Esophagus squamous epithelium (tissue), 4 donors: ENCODE measurements around the gene NLGN1.

ENCODE experiments used
- POLR2A ChIP-seq, 4 donors: fragments of 450-650 bp; IDR thresholded peaks; one replicate each; pipeline ENCODE4 v1.6.1; 2017; ENCODE audit warnings: antibody characterized with exemption in 4 of 4, mild to moderate bottlenecking in 4 of 4, moderate library complexity in 3 of 4
- TF ChIP-seq, protein P1 (sequence below), 6 experiments: fragments of 450-650 bp in 4 of 6; fragments of 200-600 bp in 2 of 6; sonication (generic) in 2 of 6; IDR thresholded peaks; one replicate each; pipeline ENCODE4 v1.5.1; 2016 to 2019; ENCODE audit warnings: antibody characterized with exemption in 6 of 6, mild to moderate bottlenecking in 4 of 6, moderate library complexity in 4 of 6

DNA sequence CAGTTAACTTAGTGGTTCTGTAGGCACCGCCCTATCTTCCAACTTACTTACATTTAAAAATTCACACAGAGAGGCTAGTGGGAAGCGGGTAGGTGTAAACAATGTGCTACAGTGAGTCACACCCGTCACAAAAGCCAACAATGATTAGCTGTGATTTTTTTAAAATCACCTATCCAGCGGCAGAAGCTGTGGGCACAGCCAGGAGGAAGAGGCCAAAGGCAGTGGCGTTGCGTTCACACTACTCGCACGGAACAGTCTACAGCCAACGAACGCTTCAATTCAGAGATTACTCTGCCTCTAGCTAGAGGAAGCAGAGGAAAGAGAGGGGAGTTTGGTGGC, 2.5 kb upstream of the NLGN1 start:
- TF ChIP-seq, protein P1, sequence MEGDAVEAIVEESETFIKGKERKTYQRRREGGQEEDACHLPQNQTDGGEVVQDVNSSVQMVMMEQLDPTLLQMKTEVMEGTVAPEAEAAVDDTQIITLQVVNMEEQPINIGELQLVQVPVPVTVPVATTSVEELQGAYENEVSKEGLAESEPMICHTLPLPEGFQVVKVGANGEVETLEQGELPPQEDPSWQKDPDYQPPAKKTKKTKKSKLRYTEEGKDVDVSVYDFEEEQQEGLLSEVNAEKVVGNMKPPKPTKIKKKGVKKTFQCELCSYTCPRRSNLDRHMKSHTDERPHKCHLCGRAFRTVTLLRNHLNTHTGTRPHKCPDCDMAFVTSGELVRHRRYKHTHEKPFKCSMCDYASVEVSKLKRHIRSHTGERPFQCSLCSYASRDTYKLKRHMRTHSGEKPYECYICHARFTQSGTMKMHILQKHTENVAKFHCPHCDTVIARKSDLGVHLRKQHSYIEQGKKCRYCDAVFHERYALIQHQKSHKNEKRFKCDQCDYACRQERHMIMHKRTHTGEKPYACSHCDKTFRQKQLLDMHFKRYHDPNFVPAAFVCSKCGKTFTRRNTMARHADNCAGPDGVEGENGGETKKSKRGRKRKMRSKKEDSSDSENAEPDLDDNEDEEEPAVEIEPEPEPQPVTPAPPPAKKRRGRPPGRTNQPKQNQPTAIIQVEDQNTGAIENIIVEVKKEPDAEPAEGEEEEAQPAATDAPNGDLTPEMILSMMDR (IDR thresholded peaks at IDR 0.05): no peak
- TF ChIP-seq POLR2A (IDR thresholded peaks at IDR 0.05): no peak
